Neural progenitor cell (in vitro differentiated cells): ENCODE results near the gene IPCEF1. TPM values are rescaled to one million over a fixed set of nuclear protein-coding genes. Genes with fewer than 3 reads are reported as not detected.

Experiments
- DNase-seq: peaks from one replicate; pipeline ENCODE4 v3.0.0-alpha.2; 2016; ENCODE audit warnings: low spot score
- H2AFZ ChIP-seq: fragments of 200-600 bp; sonication (generic); replicated peaks from 2 replicates; pipeline ENCODE4 v1.6.1; 2016; ENCODE audit warnings: antibody characterized with exemption
- H3F3A ChIP-seq: fragments of 200-600 bp; sonication (generic); 2 replicates; pipeline ENCODE4 v1.6.1; 2016; ENCODE audit warnings: antibody characterized with exemption, low read depth
- H3K27ac ChIP-seq: fragments of 200-600 bp; sonication (generic); 2 replicates; pipeline ENCODE4 v1.5.1; 2016; ENCODE audit warnings: mild to moderate bottlenecking
- H3K27me3 ChIP-seq: fragments of 200-600 bp; sonication (generic); 2 replicates; pipeline ENCODE4 v1.6.1; 2016; ENCODE audit warnings: mild to moderate bottlenecking, moderate library complexity
- H3K36me3 ChIP-seq: fragments of 200-600 bp; sonication (generic); 2 replicates; pipeline ENCODE4 v1.5.1; 2016
- H3K4me1 ChIP-seq: fragments of 200-600 bp; sonication (generic); 2 replicates; pipeline ENCODE4 v1.6.1; 2016; ENCODE audit warnings: mixed run types
- H3K4me2 ChIP-seq: fragments of 200-600 bp; sonication (generic); 2 replicates; pipeline ENCODE4 v1.6.1; 2016
- H3K4me3 ChIP-seq: fragments of 200-600 bp; sonication (generic); 2 replicates; pipeline ENCODE4 v1.5.1; 2016
- H3K79me2 ChIP-seq: fragments of 200-600 bp; sonication (generic); 2 replicates; pipeline ENCODE4 v1.6.1; 2016; ENCODE audit warnings: low read depth
- H3K9ac ChIP-seq: fragments of 200-600 bp; sonication (generic); 2 replicates; pipeline ENCODE4 v1.6.1; 2016
- H3K9me3 ChIP-seq: fragments of 200-600 bp; sonication (generic); 2 replicates; pipeline ENCODE4 v1.5.1; 2016; ENCODE audit warnings: low read depth
- H4K20me1 ChIP-seq: fragments of 200-600 bp; sonication (generic); 2 replicates; pipeline ENCODE4 v1.6.1; 2016; ENCODE audit warnings: low read depth
- H3K27ac Mint-ChIP-seq: 3 replicates; pipeline ENCODE4 v1.8.0; 2021; ENCODE audit warnings: mixed read lengths
- H3K27me3 Mint-ChIP-seq: 2 replicates; pipeline ENCODE4 v1.8.0; 2022; ENCODE audit warnings: low read depth, mild to moderate bottlenecking, inconsistent platforms, moderate library complexity, mixed read lengths; ENCODE audit not compliant: insufficient read depth
- H3K36me3 Mint-ChIP-seq: 3 replicates; pipeline ENCODE4 v1.8.0; 2021; ENCODE audit warnings: mixed read lengths
- H3K4me1 Mint-ChIP-seq: 3 replicates; pipeline ENCODE4 v1.8.0; 2021; ENCODE audit warnings: mixed read lengths
- H3K4me3 Mint-ChIP-seq: 3 replicates; pipeline ENCODE4 v1.8.0; 2021; ENCODE audit warnings: mild to moderate bottlenecking, moderate library complexity, mixed read lengths
- H3K9me3 Mint-ChIP-seq: 3 replicates; pipeline ENCODE4 v1.8.0; 2020; ENCODE audit warnings: mixed read lengths
- CTCF ChIP-seq: fragments of 200-600 bp; sonication (generic); IDR thresholded peaks from 2 replicates; pipeline ENCODE4 v1.5.1; 2017; ENCODE audit warnings: antibody characterized with exemption, mild to moderate bottlenecking
- EZH2 ChIP-seq: fragments of 200-600 bp; sonication (generic); IDR thresholded peaks from 2 replicates; pipeline ENCODE4 v1.6.1; 2017; ENCODE audit warnings: antibody characterized with exemption, mild to moderate bottlenecking, moderate library complexity
- EZH2phosphoT487 ChIP-seq: fragments of 200-600 bp; sonication (generic); IDR thresholded peaks from 2 replicates; pipeline ENCODE4 v1.6.1; 2017; ENCODE audit warnings: antibody characterized with exemption
- total RNA-seq: library from RNA; depleted of rRNA; stranded (reverse); fragments of >200 nt; gene quantifications from 2 replicates; pipeline ENCODE4 v1.2.3, GENCODE V29; 2015; ENCODE audit warnings: low replicate concordance

Gene IPCEF1
- total RNA-seq, 1 donor from 2014 or later, result 0.13 TPM

GRCh38 chr6:154209555-154209954, 147.0 kb downstream of the IPCEF1 start:
- Mint-ChIP-seq H3K27ac (no peak overlapping the region), H3K4me1 (no peaks in the 10 kb centered on the region)

GRCh38 chr6:154206996-154207395, 149.6 kb downstream of the IPCEF1 start:
- H3F3A ChIP-seq, result no peaks in the 10 kb centered on the region
- H3K27me3 Mint-ChIP-seq, result peaks cover 4% of the 10 kb centered on the region
- H3K4me3 ChIP-seq, result no peak overlapping the region
- no peak for DNase-seq
- no peaks in the 10 kb centered on the region for H3K4me1 ChIP-seq
- no peak overlapping the region for H3K27ac Mint-ChIP-seq
- no peaks in the 10 kb centered on the region for H3K9me3 Mint-ChIP-seq
- H3K4me3 Mint-ChIP-seq, result no peak overlapping the region
- H3K4me1 Mint-ChIP-seq, result no peaks in the 10 kb centered on the region
- no peak overlapping the region for H3K4me2 ChIP-seq
- H3K79me2 ChIP-seq, result no peaks in the 10 kb centered on the region
- H3K27ac ChIP-seq, result no peak overlapping the region
- H4K20me1 ChIP-seq, result no peaks in the 10 kb centered on the region
- no peaks in the 10 kb centered on the region for H3K9me3 ChIP-seq
- no peak for TF ChIP-seq EZH2phosphoT487
- H2AFZ ChIP-seq, result no peak overlapping the region
- H3K36me3 Mint-ChIP-seq, result peaks cover 2% of the 10 kb centered on the region
- H3K36me3 ChIP-seq, result no peaks in the 10 kb centered on the region
- H3K27me3 ChIP-seq, result no peaks in the 10 kb centered on the region
- H3K9ac ChIP-seq, result no peak overlapping the region

More at GRCh38 chr6:154209555-154209954, 147.0 kb downstream of the IPCEF1 start:
- Mint-ChIP-seq H3K4me3 (no peak overlapping the region), H3K27me3 (peaks cover 4% of the 10 kb centered on the region), H3K36me3 (no peaks in the 10 kb centered on the region), H3K9me3 (no peaks in the 10 kb centered on the region)
- Histone ChIP-seq H3K27me3 (no peaks in the 10 kb centered on the region), H3K4me1 (no peaks in the 10 kb centered on the region), H3K4me3 (no peak overlapping the region), H3K9ac (no peak overlapping the region), H3K9me3 (no peaks in the 10 kb centered on the region), H3F3A (no peaks in the 10 kb centered on the region), H3K4me2 (no peak overlapping the region), H3K27ac (no peak overlapping the region), H2AFZ (no peak overlapping the region), H3K79me2 (no peaks in the 10 kb centered on the region), H3K36me3 (no peaks in the 10 kb centered on the region), H4K20me1 (no peaks in the 10 kb centered on the region)
- TF ChIP-seq EZH2phosphoT487, result no peak
- no peak for TF ChIP-seq EZH2
- no peak for DNase-seq

GRCh38 chr6:154206141-154206540, 150.5 kb downstream of the IPCEF1 start:
- no peak overlapping the region for H2AFZ ChIP-seq
- Mint-ChIP-seq H3K4me1 (no peaks in the 10 kb centered on the region), H3K9me3 (no peaks in the 10 kb centered on the region), H3K27ac (no peak overlapping the region), H3K4me3 (no peak overlapping the region), H3K27me3 (peaks cover 4% of the 10 kb centered on the region), H3K36me3 (peaks cover 2% of the 10 kb centered on the region)
- no peak for DNase-seq
- TF ChIP-seq EZH2phosphoT487 (no peak), CTCF (no peak)
- H3K4me2 ChIP-seq, result no peak overlapping the region
- H3K36me3 ChIP-seq, result no peaks in the 10 kb centered on the region
- no peaks in the 10 kb centered on the region for H4K20me1 ChIP-seq
- no peaks in the 10 kb centered on the region for H3K9me3 ChIP-seq
- no peak overlapping the region for H3K9ac ChIP-seq
- no peak overlapping the region for H3K4me3 ChIP-seq
- H3K27me3 ChIP-seq, result no peaks in the 10 kb centered on the region
- no peaks in the 10 kb centered on the region for H3K4me1 ChIP-seq
- no peaks in the 10 kb centered on the region for H3F3A ChIP-seq
- H3K79me2 ChIP-seq, result no peaks in the 10 kb centered on the region
- no peak overlapping the region for H3K27ac ChIP-seq

- no peak overlapping the region for H3K9ac ChIP-seq
- H3K9me3 ChIP-seq, result no peaks in the 10 kb centered on the region
- no peaks in the 10 kb centered on the region for H4K20me1 ChIP-seq
- H3K27ac Mint-ChIP-seq, result no peak overlapping the region
- H3K36me3 ChIP-seq, result no peaks in the 10 kb centered on the region
- TF ChIP-seq EZH2, result no peak
- no peak for TF ChIP-seq CTCF
- TF ChIP-seq EZH2phosphoT487, result no peak
- H3K4me2 ChIP-seq, result no peak overlapping the region
- H3K79me2 ChIP-seq, result no peaks in the 10 kb centered on the region
- H3K4me1 ChIP-seq, result no peaks in the 10 kb centered on the region
- H3K4me3 ChIP-seq, result no peak overlapping the region
- no peaks in the 10 kb centered on the region for H3F3A ChIP-seq
- H3K4me1 Mint-ChIP-seq, result peaks cover 3% of the 10 kb centered on the region
- no peak overlapping the region for H3K27ac ChIP-seq
- H3K4me3 Mint-ChIP-seq, result no peak overlapping the region
- DNase-seq, result no peak
- H2AFZ ChIP-seq, result no peak overlapping the region
- peaks cover 2% of the 10 kb centered on the region for H3K36me3 Mint-ChIP-seq
- H3K27me3 ChIP-seq, result no peaks in the 10 kb centered on the region
- H3K9me3 Mint-ChIP-seq, result no peaks in the 10 kb centered on the region
- H3K27me3 Mint-ChIP-seq, result peaks cover 4% of the 10 kb centered on the region
Observed at GRCh38 chr6:154202958-154203357, 153.6 kb downstream of the IPCEF1 start.
